Activated T-helper 17 cell treated with anti-CD3 and anti-CD28 coated beads, Interleukin-2, amount 50 U/mL, for 72 hours (primary cell): Measurements from ENCODE around the gene FIBCD1. TPM values are rescaled to one million over a fixed set of nuclear protein-coding genes. Genes with fewer than 3 reads are reported as not detected.

Experiments
- ATAC-seq: fragments of 150-1000 bp; cut with Tn5 transposase; replicated peaks from 2 replicates; pipeline ENCODE4 v1.10.0; 2021; ENCODE audit warnings: mild to moderate bottlenecking, moderate library complexity
- H3K27ac Mint-ChIP-seq: one replicate; pipeline ENCODE4 v1.8.0; 2022; ENCODE audit warnings: mixed read lengths
- H3K27me3 Mint-ChIP-seq: one replicate; pipeline ENCODE4 v1.8.0; 2022; ENCODE audit warnings: mixed read lengths
- H3K36me3 Mint-ChIP-seq: one replicate; pipeline ENCODE4 v1.8.0; 2022; ENCODE audit warnings: low read depth, mild to moderate bottlenecking, mixed read lengths
- H3K4me1 Mint-ChIP-seq: one replicate; pipeline ENCODE4 v1.8.0; 2022; ENCODE audit warnings: mixed read lengths
- H3K4me3 Mint-ChIP-seq: one replicate; pipeline ENCODE4 v1.8.0; 2022; ENCODE audit warnings: mild to moderate bottlenecking, mixed read lengths
- H3K9me3 Mint-ChIP-seq: one replicate; pipeline ENCODE4 v1.8.0; 2022; ENCODE audit warnings: mixed read lengths
- total RNA-seq, 2 donors: library from RNA; stranded (reverse); gene quantifications; one replicate each; pipeline ENCODE4 v1.2.3, GENCODE V29; 2022

FIBCD1 gene
- total RNA-seq, 2 donors from 2014 or later = not detected

GRCh38 chr9:130940027-130940549 lies 1.0 kb upstream of the FIBCD1 start:
- ATAC-seq = no peak
- no peak overlapping the region for H3K27ac Mint-ChIP-seq
- H3K9me3 Mint-ChIP-seq = no peaks in the 10 kb centered on the region
- peaks cover 41% of the 10 kb centered on the region for H3K27me3 Mint-ChIP-seq
- H3K4me3 Mint-ChIP-seq = peak overlapping the region; percentile 10
- H3K4me1 Mint-ChIP-seq = no peaks in the 10 kb centered on the region
- no peaks in the 10 kb centered on the region for H3K36me3 Mint-ChIP-seq

GRCh38 chr9:130939405-130940026 lies 469 bp upstream of the FIBCD1 start:
- Mint-ChIP-seq H3K9me3 (no peaks in the 10 kb centered on the region), H3K4me1 (no peaks in the 10 kb centered on the region), H3K36me3 (no peaks in the 10 kb centered on the region), H3K27ac (no peak overlapping the region), H3K4me3 (no peak overlapping the region), H3K27me3 (peaks cover 46% of the 10 kb centered on the region)
- no peak for ATAC-seq

- Mint-ChIP-seq H3K4me1 (no peaks in the 10 kb centered on the region), H3K9me3 (no peaks in the 10 kb centered on the region), H3K36me3 (no peaks in the 10 kb centered on the region), H3K27ac (no peak overlapping the region), H3K27me3 (peaks cover 42% of the 10 kb centered on the region), H3K4me3 (no peak overlapping the region)
- ATAC-seq = no peak
Measured at GRCh38 chr9:130938184-130938651, 829 bp downstream of the FIBCD1 start.

- Mint-ChIP-seq H3K36me3 (no peaks in the 10 kb centered on the region), H3K4me1 (peaks cover 4% of the 10 kb centered on the region), H3K4me3 (no peak overlapping the region), H3K9me3 (no peaks in the 10 kb centered on the region), H3K27ac (no peak overlapping the region), H3K27me3 (peaks cover 50% of the 10 kb centered on the region)
- no peak for ATAC-seq
Measured at GRCh38 chr9:130937146-130938076, 1.6 kb downstream of the FIBCD1 start.

- no peaks in the 10 kb centered on the region for H3K36me3 Mint-ChIP-seq
- H3K27ac Mint-ChIP-seq = no peak overlapping the region
- H3K4me1 Mint-ChIP-seq = peaks cover 5% of the 10 kb centered on the region
- H3K4me3 Mint-ChIP-seq = no peak overlapping the region
- peaks cover 53% of the 10 kb centered on the region for H3K27me3 Mint-ChIP-seq
- ATAC-seq = no peak
- H3K9me3 Mint-ChIP-seq = no peaks in the 10 kb centered on the region
Measured at GRCh38 chr9:130936285-130937117, 2.5 kb downstream of the FIBCD1 start.

- no peak for ATAC-seq
- no peak overlapping the region for H3K4me3 Mint-ChIP-seq
- peaks cover 48% of the 10 kb centered on the region for H3K27me3 Mint-ChIP-seq
Measured at GRCh38 chr9:130935648-130936271, 3.3 kb downstream of the FIBCD1 start.

GRCh38 chr9:130934702-130935647 lies 4.1 kb downstream of the FIBCD1 start:
- Mint-ChIP-seq H3K27me3 (peaks cover 48% of the 10 kb centered on the region), H3K9me3 (no peaks in the 10 kb centered on the region), H3K4me1 (peaks cover 5% of the 10 kb centered on the region), H3K4me3 (no peak overlapping the region), H3K27ac (no peak overlapping the region), H3K36me3 (no peaks in the 10 kb centered on the region)
- ATAC-seq = no peak

More at GRCh38 chr9:130935648-130936271, 3.3 kb downstream of the FIBCD1 start:
- Mint-ChIP-seq H3K36me3 (no peaks in the 10 kb centered on the region), H3K9me3 (no peaks in the 10 kb centered on the region), H3K4me1 (peaks cover 5% of the 10 kb centered on the region), H3K27ac (no peak overlapping the region)

- Mint-ChIP-seq H3K4me1 (peaks cover 5% of the 10 kb centered on the region), H3K27me3 (peaks cover 50% of the 10 kb centered on the region), H3K36me3 (no peaks in the 10 kb centered on the region), H3K9me3 (no peaks in the 10 kb centered on the region), H3K4me3 (no peak overlapping the region), H3K27ac (no peak overlapping the region)
- no peak for ATAC-seq
Measured at GRCh38 chr9:130934246-130934645, 4.8 kb downstream of the FIBCD1 start.

- Mint-ChIP-seq H3K27me3 (peaks cover 46% of the 10 kb centered on the region), H3K27ac (no peak overlapping the region), H3K4me1 (peaks cover 5% of the 10 kb centered on the region), H3K9me3 (no peaks in the 10 kb centered on the region), H3K36me3 (no peaks in the 10 kb centered on the region), H3K4me3 (no peak overlapping the region)
- no peak for ATAC-seq
Measured at GRCh38 chr9:130933114-130934046, 5.7 kb downstream of the FIBCD1 start.

GRCh38 chr9:130932255-130933079 lies 6.6 kb downstream of the FIBCD1 start:
- no peak overlapping the region for H3K4me3 Mint-ChIP-seq
- H3K36me3 Mint-ChIP-seq = no peaks in the 10 kb centered on the region
- H3K4me1 Mint-ChIP-seq = peaks cover 5% of the 10 kb centered on the region
- H3K9me3 Mint-ChIP-seq = no peaks in the 10 kb centered on the region
- H3K27ac Mint-ChIP-seq = no peak overlapping the region
- ATAC-seq = no peak
- H3K27me3 Mint-ChIP-seq = peaks cover 44% of the 10 kb centered on the region

GRCh38 chr9:130931508-130932254 lies 7.4 kb downstream of the FIBCD1 start:
- ATAC-seq = no peak
- Mint-ChIP-seq H3K36me3 (no peaks in the 10 kb centered on the region), H3K4me1 (peaks cover 5% of the 10 kb centered on the region), H3K4me3 (no peak overlapping the region), H3K9me3 (no peaks in the 10 kb centered on the region), H3K27me3 (peaks cover 37% of the 10 kb centered on the region), H3K27ac (no peak overlapping the region)
